ENCODE measurements around the gene RPS6KA2.

The RPS6KA2 gene

DNA sequence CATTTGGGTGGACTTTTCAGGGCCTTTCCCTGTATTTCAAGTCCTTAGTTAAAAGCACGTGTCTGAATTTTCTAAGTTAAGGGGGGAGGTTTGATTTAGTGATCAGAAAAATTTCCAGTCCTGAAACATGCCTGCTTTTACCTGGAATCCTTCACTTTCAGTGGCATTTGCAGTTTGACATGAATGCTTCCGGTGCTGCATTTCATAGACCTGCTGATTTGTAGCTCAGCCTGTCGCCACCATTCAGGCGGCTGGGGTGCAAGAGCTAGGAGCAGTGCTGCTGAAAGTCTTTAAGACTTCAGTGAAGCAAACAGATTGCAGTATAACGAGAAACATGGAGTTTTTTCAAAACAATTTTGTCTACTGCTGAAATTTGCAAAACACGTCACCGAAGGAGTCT lies 14.0 kb downstream of the RPS6KA2 start:
- no peak for DNase-seq

DNA sequence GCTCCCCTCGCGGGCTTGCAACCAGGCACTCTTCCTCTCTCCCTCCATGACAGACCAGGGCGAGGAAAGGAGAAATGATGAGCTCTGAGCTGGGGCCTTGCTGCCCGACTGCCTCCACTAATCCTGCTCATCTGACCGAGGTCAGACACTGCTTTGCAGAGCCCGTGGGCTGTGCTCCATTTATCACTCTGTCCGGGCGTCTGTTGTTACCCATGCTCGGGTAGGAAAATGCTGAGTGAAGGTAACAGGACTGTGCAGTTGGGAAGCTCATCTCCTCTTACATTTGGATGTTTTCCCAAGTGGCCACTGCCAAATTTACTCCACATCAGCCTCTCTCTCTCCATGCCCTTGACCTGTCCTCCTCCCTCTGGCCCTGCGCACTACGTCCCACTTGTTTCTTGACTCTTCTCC lies 14.6 kb downstream of the RPS6KA2 start:
- no peak for DNase-seq

DNA sequence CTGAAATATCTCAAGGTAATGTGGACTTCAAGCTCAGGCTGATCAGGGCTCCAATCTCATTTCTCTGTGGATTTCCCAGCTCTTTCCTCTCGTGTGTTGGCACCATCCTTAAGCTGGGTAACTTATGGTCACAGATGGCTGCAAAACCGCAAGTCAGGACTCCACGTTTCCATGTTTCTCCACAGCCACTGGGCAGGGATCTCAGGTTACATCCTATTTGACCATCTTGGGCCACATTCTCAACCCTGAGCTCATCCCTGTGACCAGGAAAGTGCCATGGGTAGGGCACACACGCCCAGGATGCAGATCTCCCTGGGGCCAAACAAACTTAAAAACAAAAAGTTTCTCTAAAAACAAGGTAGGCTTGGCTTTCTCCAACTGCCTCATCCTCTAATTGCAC lies 15.4 kb downstream of the RPS6KA2 start:
- DNase-seq = no peak

DNA sequence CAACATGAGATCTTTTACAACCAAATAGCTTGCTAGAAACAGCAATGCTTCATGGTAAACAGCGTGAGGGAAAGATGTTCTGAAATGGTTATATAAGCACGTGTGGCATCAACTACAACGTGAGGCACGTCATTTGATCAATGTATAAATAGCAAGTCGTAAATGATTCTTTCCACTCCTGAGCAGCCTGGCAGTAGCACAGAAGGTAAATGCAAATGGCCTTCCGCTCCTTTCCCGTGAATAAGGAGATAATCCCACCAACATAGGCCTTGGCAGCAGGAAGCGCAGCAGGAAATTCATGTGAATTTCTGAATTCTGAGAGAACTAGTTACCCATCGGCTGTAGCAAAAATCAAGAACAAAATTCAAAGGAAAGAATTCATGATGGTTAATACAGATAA lies 17.0 kb downstream of the RPS6KA2 start:
- no peak for DNase-seq

DNA sequence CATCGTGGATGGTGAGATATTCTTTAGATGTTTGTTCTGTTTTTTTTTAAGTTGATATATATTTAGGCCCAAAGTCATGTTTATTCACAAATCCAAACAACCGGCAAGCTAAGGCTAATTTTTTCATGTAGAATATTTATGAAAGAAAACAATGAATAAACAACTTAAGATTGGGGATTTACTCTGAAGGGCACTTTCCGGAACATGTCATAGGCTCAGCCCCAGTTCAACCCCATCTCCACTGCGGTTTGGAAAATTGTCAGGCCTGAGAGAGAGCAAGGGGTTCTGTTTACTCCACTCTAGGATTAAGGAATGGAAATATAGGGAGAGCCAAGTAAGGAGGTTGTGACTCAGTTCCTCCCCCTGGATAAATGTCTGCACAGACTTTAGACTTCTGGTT lies 18.3 kb downstream of the RPS6KA2 start:
- DNase-seq = no peak

DNA sequence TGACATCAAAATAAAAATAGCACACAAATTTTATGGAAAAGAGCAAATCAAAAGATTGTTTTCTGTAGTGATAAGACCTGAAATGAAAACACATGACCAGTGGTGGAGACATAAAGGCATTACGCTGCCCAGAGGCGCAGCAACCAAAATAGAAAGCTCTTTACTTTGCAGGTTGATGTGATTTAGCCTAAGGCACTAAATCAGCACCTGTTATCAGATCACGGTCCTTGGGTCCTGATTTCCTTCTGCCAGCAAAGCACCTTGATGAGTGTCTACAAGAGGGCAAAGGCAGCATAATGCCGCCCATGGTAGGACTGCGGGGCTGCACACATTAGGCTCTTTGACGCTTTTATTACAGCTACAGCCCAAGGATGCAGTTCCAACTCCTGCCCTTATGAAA lies 21.3 kb downstream of the RPS6KA2 start:
- DNase-seq = no peak

DNA sequence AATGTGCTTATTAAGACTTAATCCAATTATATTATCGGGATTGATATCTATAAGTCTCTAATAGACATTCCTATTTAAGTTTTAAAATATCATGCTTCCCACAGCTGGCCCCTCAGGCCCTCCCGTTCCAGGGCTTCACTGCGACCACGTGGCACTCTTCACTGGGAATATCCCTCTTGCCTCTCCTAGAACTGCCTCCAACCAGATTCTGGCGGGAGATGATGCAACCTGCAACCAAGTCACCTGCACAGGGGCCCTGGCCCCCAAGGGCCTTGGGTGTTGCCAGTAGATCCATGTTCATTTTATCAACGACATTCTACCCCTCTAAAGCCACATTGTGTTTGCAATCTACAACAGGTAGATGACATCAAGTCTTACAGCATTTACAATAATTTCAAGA lies 22.1 kb downstream of the RPS6KA2 start:
- no peak for DNase-seq

DNA sequence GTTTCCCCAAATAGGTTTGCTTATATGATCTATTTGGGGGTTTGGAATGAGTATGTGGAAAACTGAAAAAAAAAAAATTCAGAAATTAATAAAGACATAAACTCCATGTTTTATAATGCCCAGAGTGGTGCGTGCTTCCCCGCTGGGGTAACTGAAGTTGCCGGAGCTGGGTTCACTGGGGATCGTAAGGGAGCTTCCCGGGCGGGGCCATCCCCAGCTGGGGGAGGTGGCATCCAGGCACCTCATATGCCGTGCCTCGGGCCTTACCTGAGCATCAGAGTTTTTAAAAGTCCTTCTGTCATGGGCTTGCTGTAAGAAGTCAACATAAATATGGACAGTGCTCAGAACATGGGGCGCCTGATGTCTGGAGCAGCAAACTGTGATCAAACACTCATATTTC lies 22.7 kb downstream of the RPS6KA2 start:
- no peak for DNase-seq

DNA sequence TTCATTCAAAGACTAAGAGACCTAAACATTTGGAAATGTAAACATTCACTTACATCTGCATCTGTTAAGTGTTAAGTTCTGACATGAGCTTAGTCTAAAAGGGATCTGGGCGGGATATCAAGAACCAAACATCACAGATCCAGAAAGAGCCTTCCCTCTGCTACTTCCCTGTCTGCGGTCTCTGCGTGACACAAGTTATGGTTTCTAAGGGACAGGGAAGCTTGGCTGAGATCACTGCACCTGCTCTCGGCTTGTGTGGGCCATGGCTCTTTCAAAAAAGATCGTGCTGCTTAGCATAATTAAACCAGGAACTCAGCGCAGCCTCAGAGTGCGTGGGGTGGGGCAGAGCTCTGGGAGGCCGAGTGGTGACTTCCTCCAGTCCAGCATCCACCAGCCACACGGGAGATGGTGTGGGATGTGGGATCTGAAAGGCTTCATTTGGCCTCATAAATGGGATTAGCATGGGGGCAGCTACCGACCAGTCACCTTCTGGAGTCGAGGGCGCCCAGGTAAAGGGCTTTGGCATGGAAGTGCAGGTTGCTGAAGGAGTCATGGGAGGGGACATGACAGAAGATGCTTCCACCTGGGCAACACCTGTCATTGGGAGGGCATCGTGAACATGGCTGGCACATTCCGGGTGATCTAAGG lies 23.9 kb downstream of the RPS6KA2 start:
- no peak for DNase-seq

DNA sequence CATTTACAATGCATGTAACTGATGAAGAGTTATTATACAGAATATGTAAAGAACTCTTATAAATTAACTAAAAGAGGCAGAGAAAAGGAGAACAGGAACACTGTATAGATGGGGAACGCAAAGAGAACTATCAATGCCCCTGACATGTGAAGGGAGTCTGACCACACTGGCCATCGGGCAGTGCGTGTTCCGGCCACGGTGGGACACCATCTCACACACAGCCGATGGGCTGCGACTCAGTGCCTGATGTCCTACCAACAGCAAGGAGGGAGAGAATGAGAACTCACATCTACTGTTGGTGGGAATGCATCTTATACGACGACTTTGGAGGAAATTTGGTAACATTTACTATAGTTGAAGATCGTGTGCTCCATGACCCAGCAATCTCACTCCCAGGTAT lies 25.1 kb downstream of the RPS6KA2 start:
- DNase-seq = no peak

DNA sequence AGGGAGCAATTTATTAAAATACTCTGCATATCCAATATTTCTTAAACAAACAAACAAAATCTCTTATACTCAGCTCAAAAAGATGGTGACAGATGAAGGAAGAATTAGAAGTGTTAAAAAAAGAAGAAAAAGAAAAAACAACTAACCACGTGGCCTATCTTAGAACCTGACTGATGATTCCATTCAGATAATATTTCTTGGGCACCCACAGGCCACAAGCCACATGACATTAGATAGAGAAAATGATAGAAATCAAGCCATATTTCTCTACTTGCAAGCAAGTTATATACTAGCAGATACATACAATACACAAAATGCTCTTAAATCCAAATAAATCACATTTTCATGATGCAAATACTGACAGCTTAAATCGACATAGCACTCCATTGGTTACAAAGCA lies 26.1 kb downstream of the RPS6KA2 start:
- DNase-seq = no peak

DNA sequence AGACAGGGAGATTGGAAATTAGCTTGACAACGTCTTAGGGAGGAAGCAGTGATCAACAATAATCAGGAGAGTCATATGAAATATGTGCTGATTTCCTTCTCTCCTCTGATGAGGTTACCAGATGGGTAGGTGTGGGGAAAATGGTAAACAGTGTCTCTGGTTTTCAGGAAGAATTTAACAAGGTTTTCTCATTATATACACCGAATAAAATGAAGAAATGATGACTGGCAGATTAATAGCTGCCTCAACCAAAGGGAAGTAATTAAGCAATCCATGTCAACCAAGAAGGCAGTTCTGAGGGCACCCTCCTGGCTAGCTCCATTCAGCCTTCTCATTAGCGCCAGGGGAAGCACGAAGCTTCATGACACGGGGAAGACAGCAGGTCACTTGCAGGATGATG lies 27.8 kb downstream of the RPS6KA2 start:
- DNase-seq = no peak

DNA sequence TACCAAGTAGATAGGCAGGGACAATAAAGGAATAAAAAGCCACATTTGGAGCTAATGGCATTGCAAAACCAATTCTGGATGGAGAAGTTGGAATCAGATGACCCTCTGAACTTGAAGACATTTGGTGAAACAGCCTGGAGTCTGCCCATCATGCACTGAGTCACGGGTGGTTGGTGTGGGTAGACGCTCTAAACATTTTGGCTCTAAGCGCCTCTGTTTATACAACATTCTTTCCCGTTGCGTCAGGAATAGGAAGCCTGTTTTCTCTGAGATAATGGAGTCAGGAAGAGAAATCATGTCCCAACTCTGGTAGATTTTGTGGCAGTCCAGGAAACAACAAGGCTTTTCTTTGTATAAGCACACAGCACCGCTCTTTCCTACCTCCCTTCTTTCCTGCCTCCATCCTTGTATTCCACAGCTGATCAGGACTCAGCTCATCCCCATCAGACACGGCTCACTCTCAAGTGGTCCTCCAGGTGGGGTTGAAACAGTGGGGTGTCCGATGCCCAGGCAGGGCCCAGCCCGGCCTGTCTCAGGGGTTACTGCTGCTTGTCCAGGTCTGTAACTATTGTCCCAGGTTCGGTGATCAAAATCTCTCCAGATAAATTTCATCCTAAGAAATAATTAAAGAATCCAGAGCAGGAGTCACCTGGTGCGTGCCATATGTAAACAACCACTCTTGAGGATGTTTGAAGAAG lies 28.5 kb downstream of the RPS6KA2 start:
- DNase-seq = no peak

DNA sequence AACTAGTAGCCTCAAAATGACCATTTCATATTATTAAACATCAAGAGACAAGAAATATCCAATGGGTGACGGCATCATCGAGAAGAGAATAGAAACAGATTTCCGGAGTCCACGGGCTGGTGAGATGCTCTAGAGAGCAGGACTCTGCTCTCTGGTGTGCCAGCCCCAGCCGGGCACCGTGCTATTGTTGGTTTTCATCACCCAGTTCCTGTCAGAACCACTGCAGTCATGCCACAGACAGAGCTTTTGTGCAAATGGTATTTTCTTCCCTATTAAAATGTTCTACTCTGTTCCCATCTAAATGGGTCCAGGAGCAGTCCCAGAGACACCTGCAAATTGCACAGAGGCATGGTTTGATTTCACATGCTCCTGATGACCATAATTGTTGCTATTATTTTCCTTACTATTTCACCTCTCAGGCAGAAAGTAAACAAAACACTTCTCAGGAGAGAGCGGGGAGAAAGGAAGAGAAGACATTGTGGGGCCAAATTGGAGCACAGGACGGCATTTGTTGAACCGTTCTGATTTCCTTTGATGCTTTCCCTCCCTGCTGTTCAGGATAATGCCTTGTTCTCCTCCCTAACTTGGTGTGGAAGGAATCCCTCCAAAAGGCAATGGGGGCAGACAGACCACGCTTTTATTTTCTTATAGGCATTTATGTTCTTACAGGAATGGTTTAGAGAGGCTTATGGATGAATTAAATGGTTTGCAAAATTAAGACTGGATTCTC lies 29.2 kb downstream of the RPS6KA2 start:
- no peak for DNase-seq

DNA sequence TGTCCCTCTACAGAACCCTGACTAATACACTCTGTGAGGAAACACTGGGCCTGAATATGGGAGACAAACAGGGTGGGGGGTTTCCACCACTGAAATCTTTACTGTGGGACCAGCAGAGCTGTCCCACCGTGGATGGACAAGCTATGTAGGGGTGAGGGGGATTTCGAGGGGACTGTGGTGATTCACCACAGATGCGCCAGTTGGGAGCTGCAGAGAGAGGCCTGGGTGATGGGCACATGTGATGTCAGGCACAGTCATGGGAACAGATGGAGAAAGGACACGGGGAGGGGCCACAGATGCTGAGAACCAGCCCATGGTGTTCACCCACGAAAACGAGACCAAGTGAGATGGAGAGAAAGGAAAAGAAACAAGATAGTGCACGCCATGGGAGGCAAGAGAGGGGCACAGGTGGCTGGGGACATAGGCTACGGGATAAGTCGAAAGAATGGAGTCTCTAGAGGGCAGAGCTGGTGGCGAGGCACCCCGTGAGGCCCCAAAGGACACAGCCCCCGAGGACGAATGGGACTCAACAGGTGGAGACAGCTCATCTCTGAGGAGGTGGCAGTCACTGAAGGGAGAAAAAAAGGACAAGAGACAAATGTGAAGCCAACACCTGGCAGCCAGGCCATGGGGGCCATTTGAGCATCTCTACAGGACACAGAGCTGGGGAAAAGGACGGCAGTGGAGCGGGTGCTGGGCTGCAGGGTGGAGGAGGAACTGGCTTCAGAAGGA lies 30.1 kb downstream of the RPS6KA2 start:
- no peak for DNase-seq

DNA sequence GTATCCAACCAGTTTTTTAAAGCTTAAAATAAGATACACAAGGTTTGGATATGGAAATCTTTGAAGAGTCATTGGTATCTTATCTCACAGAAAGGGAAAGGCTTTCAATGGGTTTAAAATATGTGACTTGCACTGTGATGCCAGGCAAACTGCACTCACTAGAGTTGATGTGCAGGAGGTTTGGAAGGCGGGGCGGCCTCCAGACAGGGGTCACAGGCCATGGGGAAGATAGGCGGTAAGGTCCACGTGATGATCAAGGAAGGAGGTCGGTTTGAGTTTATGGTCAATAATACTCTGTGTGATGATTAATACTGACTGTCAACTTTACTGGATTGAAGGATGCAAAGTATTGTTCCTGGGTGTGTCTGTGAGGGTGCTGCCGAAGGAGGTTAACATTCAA lies 31.1 kb downstream of the RPS6KA2 start:
- no peak for DNase-seq

DNA sequence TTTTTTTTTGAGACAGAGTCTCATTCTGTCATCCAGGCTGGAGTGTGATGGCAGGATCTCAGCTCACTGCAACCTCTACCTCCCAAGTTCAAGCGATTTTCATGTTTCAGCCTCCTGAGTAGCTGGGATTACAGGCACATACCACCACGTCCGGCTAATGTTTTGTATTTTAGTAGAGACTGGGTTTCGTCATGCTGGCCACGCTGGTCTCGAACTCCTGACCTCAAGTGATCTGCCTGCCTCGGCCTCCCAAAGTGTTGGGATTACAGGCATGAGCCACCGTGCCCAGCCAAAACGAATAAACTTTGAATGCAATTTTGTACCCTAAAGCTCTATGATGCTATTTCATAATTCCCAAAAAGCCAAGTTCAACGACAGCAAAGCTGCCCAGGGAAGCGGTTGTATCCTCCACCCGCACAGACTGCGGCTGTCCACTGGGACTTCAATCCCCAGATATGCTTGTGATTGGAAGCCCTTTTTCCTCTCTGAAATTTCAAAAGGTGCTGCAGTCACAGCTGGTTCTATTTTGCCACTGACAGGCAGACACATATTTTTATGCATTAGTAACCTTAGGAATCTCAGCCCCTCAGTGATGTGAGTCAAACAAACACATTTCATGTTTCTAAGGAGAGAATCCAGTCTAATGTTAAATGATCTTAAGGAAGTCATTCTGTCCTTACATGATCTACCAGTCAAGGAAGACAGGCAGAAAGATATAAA lies 31.8 kb downstream of the RPS6KA2 start:
- no peak for DNase-seq

DNA sequence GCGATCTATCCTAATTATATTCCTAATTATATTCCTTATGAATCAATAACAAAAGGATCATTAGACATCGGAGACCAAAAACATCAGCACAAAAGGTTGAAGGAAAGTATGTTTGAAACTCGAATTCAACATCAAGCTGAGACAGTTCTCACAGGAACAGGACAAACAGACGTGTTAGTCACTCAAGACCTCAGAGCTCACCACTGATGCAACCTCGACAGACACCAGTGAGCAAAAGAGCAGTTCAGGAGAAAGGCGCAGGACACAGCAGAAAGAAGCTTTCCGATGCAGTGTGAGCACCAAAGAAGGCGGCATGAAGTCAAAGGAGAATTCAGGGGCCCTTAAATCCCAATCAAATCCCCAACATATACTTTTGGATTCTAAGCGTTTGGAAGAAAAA lies 34.2 kb downstream of the RPS6KA2 start:
- no peak for DNase-seq

DNA sequence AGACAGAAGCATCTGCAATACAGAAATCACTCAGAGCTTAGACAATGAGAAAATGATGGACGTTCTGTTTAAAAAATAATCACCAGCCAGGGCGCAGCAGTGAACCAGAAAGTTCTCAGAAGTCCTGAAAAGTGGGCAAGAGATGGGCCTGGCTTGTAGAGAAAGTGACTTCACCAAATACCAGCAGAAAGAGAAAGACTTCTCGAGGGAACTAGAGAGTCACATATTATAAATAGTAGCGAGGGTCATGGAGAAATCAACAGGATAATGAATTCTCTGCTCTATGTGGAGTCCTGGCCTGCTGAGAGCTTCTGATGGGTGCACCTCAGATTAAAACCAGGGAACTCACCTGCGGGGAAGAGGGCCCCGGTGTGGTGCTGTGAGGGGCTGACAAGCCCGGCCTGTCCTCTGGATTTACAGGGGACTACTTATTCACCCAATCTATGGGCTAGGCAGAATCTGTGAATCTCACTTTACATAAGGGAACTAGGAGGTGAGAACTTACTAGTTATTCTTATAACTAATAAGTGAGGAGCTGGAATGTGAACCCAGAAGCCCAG lies 35.0 kb downstream of the RPS6KA2 start:
- DNase-seq = no peak

DNA sequence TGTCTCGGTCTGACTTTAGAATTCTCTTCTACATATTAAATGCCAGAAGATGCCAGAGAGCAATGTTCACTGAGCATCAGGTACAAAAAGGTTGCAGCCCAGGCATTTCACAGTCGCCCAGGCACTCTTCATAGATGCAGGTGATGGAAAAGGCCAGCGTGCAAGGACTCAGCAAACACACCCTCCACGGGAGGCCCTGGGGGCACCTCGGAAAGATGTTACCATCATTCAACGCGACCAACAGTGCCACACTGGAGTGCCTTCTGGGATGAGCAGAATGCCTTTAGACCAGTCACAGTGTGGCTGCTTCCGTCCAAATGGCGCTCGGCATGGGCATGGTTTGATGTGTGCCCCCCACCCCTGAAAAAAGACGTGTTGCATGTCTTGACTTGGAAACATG lies 36.0 kb downstream of the RPS6KA2 start:
- DNase-seq = no peak

DNA sequence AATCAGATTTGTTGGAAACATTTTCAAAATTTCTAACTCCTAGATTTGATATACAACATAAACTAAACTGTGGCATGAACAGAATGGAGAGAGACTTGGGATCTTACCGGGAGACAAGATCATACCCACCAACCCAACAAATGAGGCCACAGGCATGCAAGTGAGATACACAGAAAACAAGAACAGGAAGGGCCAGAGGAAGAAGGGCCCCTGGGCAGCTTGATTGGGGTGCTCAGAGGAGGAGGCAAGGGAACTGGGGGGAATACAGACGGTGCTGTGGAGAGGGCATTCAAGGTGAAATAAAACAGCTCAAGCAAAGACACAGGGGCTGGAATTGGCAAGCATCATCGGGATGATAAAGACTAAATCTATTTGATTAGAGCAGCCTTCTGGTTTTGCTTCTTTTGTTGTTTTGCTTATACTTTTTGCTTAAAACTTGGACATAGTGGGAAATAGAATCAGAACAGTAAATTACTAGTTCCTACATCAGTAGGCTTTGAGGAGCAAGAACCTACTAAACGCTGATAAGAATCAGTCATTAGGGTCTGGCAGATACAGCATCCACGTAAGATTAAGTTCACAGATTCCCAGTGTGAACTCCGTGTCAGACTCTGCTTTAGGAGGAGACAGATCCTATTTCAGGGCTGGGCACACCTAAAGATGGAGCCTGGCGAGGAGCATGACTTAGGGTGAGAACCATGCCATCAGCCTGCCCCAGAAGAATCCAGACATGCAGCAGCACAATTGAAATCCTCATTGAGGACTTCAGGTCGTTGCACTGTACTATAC lies 37.1 kb downstream of the RPS6KA2 start:
- no peak for DNase-seq

DNA sequence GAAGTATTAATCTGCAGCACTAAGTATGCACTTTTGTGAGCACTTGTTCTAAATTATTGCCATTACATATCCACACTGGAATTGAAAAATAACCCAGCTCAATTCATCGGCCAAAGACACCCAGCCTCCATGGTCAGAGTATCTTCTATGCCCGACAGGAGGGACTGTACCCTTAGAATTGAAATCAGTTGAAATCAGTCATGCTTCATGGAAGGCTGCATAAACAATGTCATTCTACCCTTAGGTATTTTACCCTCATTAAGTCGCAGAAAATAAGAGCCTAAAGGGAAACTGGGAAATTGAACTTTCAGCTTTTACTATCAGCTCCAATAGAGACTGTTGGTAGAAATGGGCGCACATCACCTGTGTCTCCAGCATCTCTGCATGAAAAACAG lies 37.7 kb downstream of the RPS6KA2 start:
- DNase-seq = no peak
